H9 (cell line): ENCODE data around the gene B4GALNT1. TPM values are rescaled to one million over a fixed set of nuclear protein-coding genes. Genes with fewer than 3 reads are reported as not detected.

Source experiments
- DNase-seq: peaks from one replicate; pipeline ENCODE4 v3.0.0-alpha.2; 2017
- H2AFZ ChIP-seq: one replicate; pipeline ENCODE4 v1.6.1; 2013; ENCODE audit warnings: mild to moderate bottlenecking, low read length, control low read depth, moderate library complexity
- H2AK5ac ChIP-seq: 2 replicates; pipeline ENCODE4 v1.6.1; 2013; ENCODE audit warnings: low read length, control low read depth, mixed read lengths; ENCODE audit not compliant: insufficient read length
- H2BK120ac ChIP-seq: one replicate; pipeline ENCODE4 v1.6.1; 2013; ENCODE audit warnings: low read depth, mild to moderate bottlenecking, low read length, control low read depth, inconsistent platforms; ENCODE audit not compliant: poor library complexity, severe bottlenecking
- H2BK12ac ChIP-seq: 2 replicates; pipeline ENCODE4 v1.6.1; 2013; ENCODE audit warnings: low read length, control low read depth, mixed read lengths, low read depth; ENCODE audit not compliant: insufficient read length
- H2BK15ac ChIP-seq: 2 replicates; pipeline ENCODE4 v1.6.1; 2013; ENCODE audit warnings: low read depth, low read length, control low read depth
- H2BK20ac ChIP-seq: one replicate; pipeline ENCODE4 v1.6.1; 2013; ENCODE audit warnings: low read depth, mild to moderate bottlenecking, low read length, control low read depth, inconsistent platforms; ENCODE audit not compliant: poor library complexity, severe bottlenecking
- H2BK5ac ChIP-seq: 2 replicates; pipeline ENCODE4 v1.6.1; 2013; ENCODE audit warnings: low read length, control low read depth, mixed read lengths; ENCODE audit not compliant: insufficient read length
- H3K14ac ChIP-seq: 2 replicates; pipeline ENCODE4 v1.6.1; 2013; ENCODE audit warnings: low read length, control low read depth; ENCODE audit not compliant: insufficient read depth
- H3K18ac ChIP-seq: 2 replicates; pipeline ENCODE4 v1.6.1; 2013; ENCODE audit warnings: low read depth, mild to moderate bottlenecking, mixed read lengths, low read length, control low read depth; ENCODE audit not compliant: insufficient read length
- H3K23ac ChIP-seq: 2 replicates; pipeline ENCODE4 v1.6.1; 2013; ENCODE audit warnings: low read length, control low read depth, mixed read lengths, low read depth; ENCODE audit not compliant: insufficient read length
- H3K23me2 ChIP-seq: 2 replicates; pipeline ENCODE4 v1.6.1; 2013; ENCODE audit warnings: low read depth, mild to moderate bottlenecking, mixed read lengths, low read length, control low read depth; ENCODE audit not compliant: insufficient read length, poor library complexity, severe bottlenecking
- H3K27ac ChIP-seq: 2 replicates; pipeline ENCODE4 v1.5.1; 2013; ENCODE audit warnings: low read length, control low read depth, mixed read lengths, low read depth; ENCODE audit not compliant: insufficient read length
- H3K27me3 ChIP-seq: 2 replicates; pipeline ENCODE4 v1.6.1; 2013; ENCODE audit warnings: low read length, control low read depth, inconsistent platforms; ENCODE audit not compliant: insufficient read depth
- H3K4ac ChIP-seq: 2 replicates; pipeline ENCODE4 v1.6.1; 2013; ENCODE audit warnings: low read depth, mild to moderate bottlenecking, control low read depth, inconsistent platforms, low read length, moderate library complexity
- H3K4me1 ChIP-seq: 2 replicates; pipeline ENCODE4 v1.6.1; 2013; ENCODE audit warnings: low read length, control low read depth, inconsistent platforms; ENCODE audit not compliant: insufficient read depth
- H3K4me2 ChIP-seq: 2 replicates; pipeline ENCODE4 v1.6.1; 2013; ENCODE audit warnings: low read length, control low read depth, mixed read lengths; ENCODE audit not compliant: insufficient read length, insufficient read depth
- H3K56ac ChIP-seq: 2 replicates; pipeline ENCODE4 v1.6.1; 2013; ENCODE audit warnings: low read depth, mild to moderate bottlenecking, mixed read lengths, low read length, control low read depth; ENCODE audit not compliant: insufficient read length
- H3K79me1 ChIP-seq: 2 replicates; pipeline ENCODE4 v1.6.1; 2013; ENCODE audit warnings: low read depth, mild to moderate bottlenecking, moderate library complexity, low read length, control low read depth, inconsistent platforms; ENCODE audit not compliant: insufficient read depth, poor library complexity, severe bottlenecking
- H3K79me2 ChIP-seq: 2 replicates; pipeline ENCODE4 v1.6.1; 2013; ENCODE audit warnings: low read length, control low read depth, inconsistent platforms; ENCODE audit not compliant: insufficient read depth
- H3K9ac ChIP-seq: 2 replicates; pipeline ENCODE4 v1.6.1; 2013; ENCODE audit warnings: low read length, control low read depth, mixed read lengths; ENCODE audit not compliant: insufficient read length; ENCODE audit errors: extremely low read depth
- H3K9me3 ChIP-seq: one replicate; pipeline ENCODE4 v1.6.1; 2013; ENCODE audit warnings: low read depth, low read length, inconsistent platforms; ENCODE audit not compliant: control insufficient read depth
- H3T11ph ChIP-seq: one replicate; pipeline ENCODE4 v1.6.1; 2013; ENCODE audit warnings: mild to moderate bottlenecking, low read length, control low read depth, inconsistent platforms
- H4K20me1 ChIP-seq: one replicate; pipeline ENCODE4 v1.6.1; 2013; ENCODE audit not compliant: control insufficient read depth, insufficient read length, insufficient read depth
- H4K5ac ChIP-seq: 2 replicates; pipeline ENCODE4 v1.6.1; 2013; ENCODE audit warnings: low read depth, mild to moderate bottlenecking, mixed read lengths, low read length, control low read depth; ENCODE audit not compliant: insufficient read length
- H4K8ac ChIP-seq: replicated peaks from 2 replicates; pipeline ENCODE4 v1.6.1; 2013; ENCODE audit warnings: low read length, control low read depth, mixed read lengths, low read depth; ENCODE audit not compliant: insufficient read length
- H4K91ac ChIP-seq: 2 replicates; pipeline ENCODE4 v1.6.1; 2013; ENCODE audit warnings: low read depth, mild to moderate bottlenecking, moderate library complexity, mixed read lengths, low read length, control low read depth; ENCODE audit not compliant: insufficient read length
- H3K27ac Mint-ChIP-seq, 3 experiments: 2 replicates in 2 of 3; 3 replicates in 1 of 3; pipeline ENCODE4 v1.8.0; 2020 to 2021; ENCODE audit warnings: mixed read lengths in 3 of 3, mild to moderate bottlenecking in 1 of 3, moderate library complexity in 1 of 3
- H3K27me3 Mint-ChIP-seq: 2 replicates; pipeline ENCODE4 v1.8.0; 2021; ENCODE audit warnings: low read depth, mild to moderate bottlenecking, moderate library complexity, mixed read lengths
- H3K36me3 Mint-ChIP-seq, 3 experiments: 2 replicates in 2 of 3; 3 replicates in 1 of 3; pipeline ENCODE4 v1.8.0; 2020 to 2021; ENCODE audit warnings: low read depth in 3 of 3, mixed read lengths in 3 of 3; ENCODE audit not compliant: insufficient read depth in 1 of 3
- H3K4me1 Mint-ChIP-seq, 2 experiments: 2 replicates each; pipeline ENCODE4 v1.8.0; 2020; ENCODE audit warnings: mixed read lengths in 2 of 2
- H3K4me3 Mint-ChIP-seq, 2 experiments: 2 replicates in 1 of 2; 3 replicates in 1 of 2; pipeline ENCODE4 v1.8.0; 2020 to 2021; ENCODE audit warnings: mild to moderate bottlenecking in 2 of 2, mixed read lengths in 2 of 2, moderate library complexity in 1 of 2
- H3K9me3 Mint-ChIP-seq, 2 experiments: 2 replicates in 1 of 2; 3 replicates in 1 of 2; pipeline ENCODE4 v1.8.0; 2020; ENCODE audit warnings: mild to moderate bottlenecking in 2 of 2, mixed read lengths in 2 of 2, moderate library complexity in 1 of 2
- WGBS: extraction: QIAGEN DNeasy Blood & Tissue Kit; methylation state at CpG from one replicate; pipeline ENCODE4 v1.1.7; 2013; ENCODE audit warnings: missing lambda C conversion rate, low lambda C conversion rate, mixed read lengths; ENCODE audit not compliant: insufficient read length; ENCODE audit errors: extremely low coverage; 5-methylcytosine and 5-hydroxymethylcytosine counted together
- total RNA-seq: library from RNA; stranded (reverse); gene quantifications from 2 replicates; pipeline ENCODE4 v1.2.1, GENCODE V29; 2021
- TF ChIP-seq, protein P1 (sequence below): fragments of 200-600 bp; sonication (generic); conservative IDR thresholded peaks from 3 replicates; pipeline ENCODE4 v1.8.0; 2021; ENCODE audit warnings: antibody characterized with exemption, mild to moderate bottlenecking

The B4GALNT1 gene
- total RNA-seq, 1 experiment from 2014 or later = 2.3 TPM

DNA sequence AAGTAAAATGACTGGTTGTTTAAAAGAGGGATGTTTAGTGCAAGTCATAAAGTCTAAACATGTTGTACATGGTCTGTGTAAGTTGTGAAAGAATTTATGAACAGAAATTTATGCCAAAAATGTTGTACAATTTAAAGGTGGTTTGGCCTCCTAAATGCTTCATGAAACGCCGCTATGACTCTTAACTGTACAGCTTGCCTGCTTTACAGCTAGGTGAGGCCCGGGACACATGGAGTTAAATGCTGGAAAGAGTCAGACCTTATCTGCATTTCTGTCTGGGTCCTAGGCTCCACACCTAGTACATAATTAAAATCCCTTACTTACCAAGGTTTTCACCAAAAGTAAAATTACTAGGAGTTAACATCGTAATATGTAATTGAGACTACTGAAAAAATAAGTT lies 28.4 kb upstream of the B4GALNT1 start:
- Histone ChIP-seq H3K79me2 (no peaks in the 10 kb centered on the region), H2BK120ac (no peak overlapping the region), H3K9ac (no peak overlapping the region), H3K4me2 (no peak overlapping the region), H2BK12ac (no peak overlapping the region), H2BK15ac (no peak overlapping the region), H4K8ac (no peak overlapping the region), H3K23me2 (no peaks in the 10 kb centered on the region), H3K4ac (no peak overlapping the region), H3K56ac (no peak overlapping the region), H2BK20ac (no peak overlapping the region), H3K23ac (no peak overlapping the region), H2AK5ac (no peak overlapping the region), H2BK5ac (no peak overlapping the region), H3T11ph (no peak overlapping the region), H3K79me1 (no peaks in the 10 kb centered on the region), H3K27me3 (no peaks in the 10 kb centered on the region), H3K9me3 (no peaks in the 10 kb centered on the region), H4K20me1 (no peaks in the 10 kb centered on the region), H4K5ac (no peak overlapping the region), H3K4me1 (no peaks in the 10 kb centered on the region), H2AFZ (no peak overlapping the region), H3K18ac (no peak overlapping the region), H3K27ac (no peak overlapping the region), H4K91ac (no peak overlapping the region), H3K14ac (no peak overlapping the region)
- Mint-ChIP-seq H3K36me3 (peaks cover 0 to 12% (median 9%) of the 10 kb centered on the region in 3 experiments; a peak in 4 of 7 replicates), H3K27ac (no peak overlapping the region), H3K9me3 (peaks cover 71 to 82% of the 10 kb centered on the region in 2 experiments), H3K27me3 (peaks cover 27% of the 10 kb centered on the region), H3K4me3 (no peak overlapping the region), H3K4me1 (no peaks in the 10 kb centered on the region)
- WGBS = no CpG with 5 or more reads among the region's 4 CpGs
- TF ChIP-seq, protein P1, sequence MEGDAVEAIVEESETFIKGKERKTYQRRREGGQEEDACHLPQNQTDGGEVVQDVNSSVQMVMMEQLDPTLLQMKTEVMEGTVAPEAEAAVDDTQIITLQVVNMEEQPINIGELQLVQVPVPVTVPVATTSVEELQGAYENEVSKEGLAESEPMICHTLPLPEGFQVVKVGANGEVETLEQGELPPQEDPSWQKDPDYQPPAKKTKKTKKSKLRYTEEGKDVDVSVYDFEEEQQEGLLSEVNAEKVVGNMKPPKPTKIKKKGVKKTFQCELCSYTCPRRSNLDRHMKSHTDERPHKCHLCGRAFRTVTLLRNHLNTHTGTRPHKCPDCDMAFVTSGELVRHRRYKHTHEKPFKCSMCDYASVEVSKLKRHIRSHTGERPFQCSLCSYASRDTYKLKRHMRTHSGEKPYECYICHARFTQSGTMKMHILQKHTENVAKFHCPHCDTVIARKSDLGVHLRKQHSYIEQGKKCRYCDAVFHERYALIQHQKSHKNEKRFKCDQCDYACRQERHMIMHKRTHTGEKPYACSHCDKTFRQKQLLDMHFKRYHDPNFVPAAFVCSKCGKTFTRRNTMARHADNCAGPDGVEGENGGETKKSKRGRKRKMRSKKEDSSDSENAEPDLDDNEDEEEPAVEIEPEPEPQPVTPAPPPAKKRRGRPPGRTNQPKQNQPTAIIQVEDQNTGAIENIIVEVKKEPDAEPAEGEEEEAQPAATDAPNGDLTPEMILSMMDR = no peak
- DNase-seq = no peak
